Sigmoid colon (tissue), 4 donors: ENCODE measurements around the gene MAGI2.

ENCODE experiments used
- CTCF ChIP-seq, 4 experiments: fragments of 450-650 bp in 3 of 4; fragments of 200-600 bp in 1 of 4; IDR thresholded peaks; one replicate each; pipeline ENCODE4 v1.5.1; 2016 to 2019; ENCODE audit warnings: antibody characterized with exemption in 4 of 4, mild to moderate bottlenecking in 3 of 4, moderate library complexity in 2 of 4
- POLR2A ChIP-seq, 2 donors: fragments of 450-650 bp; IDR thresholded peaks; one replicate each; pipeline ENCODE4 v1.6.1; 2016; ENCODE audit warnings: antibody characterized with exemption in 2 of 2, mild to moderate bottlenecking in 2 of 2, moderate library complexity in 2 of 2
- POLR2AphosphoS5 ChIP-seq, 4 donors: sonication (generic); formaldehyde crosslinking; IDR thresholded peaks; one replicate each; pipeline ENCODE4 v1.6.1; 2017; ENCODE audit warnings: antibody characterized with exemption in 4 of 4

DNA sequence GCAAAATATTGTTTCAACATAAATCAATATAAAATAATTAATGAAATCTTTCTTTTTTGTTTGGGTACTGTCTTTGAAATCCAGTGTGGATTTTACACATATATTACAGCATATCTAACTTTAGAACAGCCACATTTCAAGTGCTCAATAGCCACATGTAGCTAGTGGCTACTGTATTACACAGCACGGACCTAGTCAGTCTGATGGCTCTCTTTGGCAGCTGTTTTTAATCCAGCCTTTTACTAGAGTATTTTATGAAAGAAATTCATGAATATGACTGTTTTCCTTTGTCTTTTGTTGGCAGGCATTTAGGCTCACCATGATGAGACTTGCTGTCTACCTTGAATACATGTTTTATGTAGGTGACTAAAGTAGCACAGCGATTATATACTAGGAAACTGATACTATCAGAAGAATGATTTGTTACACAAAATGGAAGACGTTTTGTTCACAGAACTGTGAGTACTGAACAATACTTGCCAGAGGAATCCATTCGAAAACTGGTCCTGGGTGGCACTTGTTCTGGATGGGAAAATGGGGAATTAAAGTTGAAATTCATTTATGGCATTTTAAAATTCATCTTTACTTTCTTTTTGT, 1268.2 kb downstream of the MAGI2 start:
- TF ChIP-seq POLR2AphosphoS5 (IDR thresholded peaks at IDR 0.05) (no peak), CTCF (IDR thresholded peaks at IDR 0.05) (no peak), POLR2A (IDR thresholded peaks at IDR 0.05) (no peak)
